ENCODE measurements around the gene FRZB.

DNA sequence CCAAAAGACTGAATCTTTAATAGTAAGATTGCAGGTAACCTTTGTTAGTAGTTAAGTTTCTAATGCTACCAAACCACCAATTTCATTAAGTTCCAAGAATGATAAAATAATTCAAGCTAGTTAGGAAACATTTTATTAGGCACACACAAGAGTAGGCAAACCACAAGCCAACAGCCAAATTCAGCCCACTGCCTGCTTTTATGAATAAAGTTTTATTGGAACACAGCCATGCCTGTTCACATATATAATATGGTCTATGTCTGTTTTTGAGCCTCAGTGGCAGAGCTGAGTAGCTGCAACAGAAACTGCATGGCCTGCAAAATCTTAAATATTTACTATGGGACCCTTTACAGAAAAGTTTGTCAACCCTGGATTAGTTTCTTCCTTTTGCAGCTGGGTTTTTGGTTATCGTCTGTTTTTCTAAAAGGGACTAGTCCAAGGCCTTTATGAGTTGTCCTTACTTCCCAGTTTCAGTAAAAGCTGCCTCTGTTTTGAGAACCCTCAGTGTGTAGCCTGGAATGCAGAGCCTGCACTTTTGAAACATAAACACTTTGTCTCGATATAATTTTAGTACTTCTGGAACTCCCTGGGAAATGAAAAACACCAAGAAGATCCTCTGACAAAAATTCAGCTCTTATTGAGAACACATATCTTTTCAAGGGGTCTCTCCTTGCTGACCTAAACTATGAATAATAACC is 39.1 kb downstream of the FRZB start:
- no peak for TF ChIP-seq EZH2 (IDR thresholded peaks at IDR 0.05; ENCODE audit: low read length, missing control alignments)
- TF ChIP-seq, protein P1, sequence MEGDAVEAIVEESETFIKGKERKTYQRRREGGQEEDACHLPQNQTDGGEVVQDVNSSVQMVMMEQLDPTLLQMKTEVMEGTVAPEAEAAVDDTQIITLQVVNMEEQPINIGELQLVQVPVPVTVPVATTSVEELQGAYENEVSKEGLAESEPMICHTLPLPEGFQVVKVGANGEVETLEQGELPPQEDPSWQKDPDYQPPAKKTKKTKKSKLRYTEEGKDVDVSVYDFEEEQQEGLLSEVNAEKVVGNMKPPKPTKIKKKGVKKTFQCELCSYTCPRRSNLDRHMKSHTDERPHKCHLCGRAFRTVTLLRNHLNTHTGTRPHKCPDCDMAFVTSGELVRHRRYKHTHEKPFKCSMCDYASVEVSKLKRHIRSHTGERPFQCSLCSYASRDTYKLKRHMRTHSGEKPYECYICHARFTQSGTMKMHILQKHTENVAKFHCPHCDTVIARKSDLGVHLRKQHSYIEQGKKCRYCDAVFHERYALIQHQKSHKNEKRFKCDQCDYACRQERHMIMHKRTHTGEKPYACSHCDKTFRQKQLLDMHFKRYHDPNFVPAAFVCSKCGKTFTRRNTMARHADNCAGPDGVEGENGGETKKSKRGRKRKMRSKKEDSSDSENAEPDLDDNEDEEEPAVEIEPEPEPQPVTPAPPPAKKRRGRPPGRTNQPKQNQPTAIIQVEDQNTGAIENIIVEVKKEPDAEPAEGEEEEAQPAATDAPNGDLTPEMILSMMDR (conservative IDR thresholded peaks at IDR 0.05 in 1 of 2, IDR thresholded peaks at IDR 0.05 in 1 of 2; ENCODE audit: low read depth in 1 of 2, low read length in 2 of 2): no peak
